Caco-2 (cell line): ENCODE results near the gene PSMF1. TPM values are rescaled to one million over a fixed set of nuclear protein-coding genes. Genes with fewer than 3 reads are reported as not detected.
"Not testable (repeated sequence)": the region's sequence is repeated elsewhere in the genome, so short reads cannot be mapped to it uniquely, and the experiment has no call there.

Experiments used
- BruUV-seq: library from RNA; stranded (reverse); fragments of 400-500 nt; replicated peaks from 2 replicates; lab custom pipeline; 2021; lab: Mats Ljungman, UMichigan
- CTCF ChIA-PET: fragments of 300-600 bp; sonication (Branson Sonifier 250); formaldehyde crosslinking; loops from one replicate; lab custom pipeline; 2022; ENCODE audit warnings: antibody characterized with exemption; lab: Charles Lee
- POLR2A ChIA-PET: fragments of 300-600 bp; sonication (Branson Sonifier 250); formaldehyde crosslinking; loops from one replicate; lab custom pipeline; 2022; ENCODE audit warnings: antibody characterized with exemption; lab: Charles Lee
- DNase-seq, 2 experiments: peaks; one replicate each; pipeline versions ENCODE4 v3.0.0 to v3.0.0-alpha.2; 2020 to 2022
- H3K27me3 ChIP-seq: replicated peaks from 2 replicates; pipeline ENCODE4 v1.6.0; 2011; ENCODE audit warnings: low read length; ENCODE audit not compliant: control insufficient read depth, insufficient read depth
- H3K36me3 ChIP-seq: 2 replicates; pipeline ENCODE4 v1.5.1; 2011; ENCODE audit warnings: low read length; ENCODE audit not compliant: control insufficient read depth, insufficient read depth
- H3K4me1 ChIP-seq: fragments of 250-450 bp; sonication (Bioruptor Pico); 2 replicates; pipeline ENCODE4 v1.5.1; 2020; ENCODE audit warnings: mild to moderate bottlenecking
- H3K4me3 ChIP-seq: 2 replicates; pipeline ENCODE4 v1.5.1; 2011; ENCODE audit warnings: low read depth, mild to moderate bottlenecking, control low read depth, low read length
- H3K9me3 ChIP-seq: fragments of 250-450 bp; sonication (Bioruptor Pico); 2 replicates; pipeline ENCODE4 v1.5.1; 2020; ENCODE audit warnings: mild to moderate bottlenecking, moderate library complexity
- H3K27ac Mint-ChIP-seq: one replicate; pipeline ENCODE4 v1.8.0; 2022; ENCODE audit warnings: mixed read lengths; ENCODE audit not compliant: unreplicated experiment
- H3K27me3 Mint-ChIP-seq: one replicate; pipeline ENCODE4 v1.8.0; 2022; ENCODE audit warnings: mixed read lengths; ENCODE audit not compliant: insufficient read depth, unreplicated experiment
- H3K36me3 Mint-ChIP-seq: one replicate; pipeline ENCODE4 v1.8.0; 2022; ENCODE audit warnings: mild to moderate bottlenecking, mixed read lengths; ENCODE audit not compliant: insufficient read depth, unreplicated experiment
- H3K4me1 Mint-ChIP-seq: one replicate; pipeline ENCODE4 v1.8.0; 2022; ENCODE audit warnings: low read depth, mixed read lengths; ENCODE audit not compliant: unreplicated experiment
- H3K4me3 Mint-ChIP-seq: one replicate; pipeline ENCODE4 v1.8.0; 2022; ENCODE audit warnings: mild to moderate bottlenecking, moderate library complexity, mixed read lengths; ENCODE audit not compliant: unreplicated experiment
- H3K9me3 Mint-ChIP-seq: one replicate; pipeline ENCODE4 v1.8.0; 2022; ENCODE audit warnings: mixed read lengths; ENCODE audit not compliant: unreplicated experiment
- intact Hi-C: fragments of 100-400 bp; cut with micrococcal nuclease; formaldehyde crosslinking; loops from one replicate; pipeline ENCODE4 v1.10.0; 2022; ENCODE audit not compliant: unreplicated experiment
- total RNA-seq: library from RNA; stranded (reverse); gene quantifications from 2 replicates; pipeline ENCODE4 v1.2.3, GENCODE V29; 2022
- TF ChIP-seq, protein P1 (sequence below), 2 experiments: fragments of 200-600 bp in 1 of 2; IDR thresholded peaks; 1 replicate in 1 of 2; 2 replicates in 1 of 2; pipeline versions ENCODE4 v1.5.1 to v1.8.0; 2011 to 2022; ENCODE audit warnings: antibody characterized with exemption in 1 of 2, control low read depth in 1 of 2, inconsistent platforms in 1 of 2, low read depth in 1 of 2, low read length in 1 of 2, mild to moderate bottlenecking in 1 of 2, moderate library complexity in 1 of 2; ENCODE audit not compliant: insufficient read depth in 1 of 2, severe bottlenecking in 1 of 2, unreplicated experiment in 1 of 2

The PSMF1 gene
- total RNA-seq, 1 experiment from 2014 or later = 141 TPM

DNA sequence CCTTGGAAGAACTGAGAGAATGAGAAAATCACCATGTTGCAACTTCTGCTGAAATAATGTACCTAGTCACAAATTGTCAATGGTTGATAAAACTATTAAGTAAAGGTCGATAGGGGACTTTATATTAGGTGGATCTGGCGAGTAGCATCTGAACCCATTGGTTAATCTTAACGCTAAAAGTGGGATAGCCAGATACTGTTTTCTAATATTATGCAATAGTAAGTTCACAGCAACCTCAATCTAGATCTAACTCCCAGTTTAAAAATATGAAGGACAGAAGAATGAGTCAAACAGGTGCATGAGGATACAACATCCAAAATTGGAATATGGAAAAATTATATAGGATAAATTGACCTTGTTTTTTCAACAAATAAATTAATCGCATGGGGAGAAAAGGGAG, 18.8 kb downstream of the PSMF1 start:
- peaks cover 80% of the 10 kb centered on the region for H3K36me3 Mint-ChIP-seq
- TF ChIP-seq, protein P1, sequence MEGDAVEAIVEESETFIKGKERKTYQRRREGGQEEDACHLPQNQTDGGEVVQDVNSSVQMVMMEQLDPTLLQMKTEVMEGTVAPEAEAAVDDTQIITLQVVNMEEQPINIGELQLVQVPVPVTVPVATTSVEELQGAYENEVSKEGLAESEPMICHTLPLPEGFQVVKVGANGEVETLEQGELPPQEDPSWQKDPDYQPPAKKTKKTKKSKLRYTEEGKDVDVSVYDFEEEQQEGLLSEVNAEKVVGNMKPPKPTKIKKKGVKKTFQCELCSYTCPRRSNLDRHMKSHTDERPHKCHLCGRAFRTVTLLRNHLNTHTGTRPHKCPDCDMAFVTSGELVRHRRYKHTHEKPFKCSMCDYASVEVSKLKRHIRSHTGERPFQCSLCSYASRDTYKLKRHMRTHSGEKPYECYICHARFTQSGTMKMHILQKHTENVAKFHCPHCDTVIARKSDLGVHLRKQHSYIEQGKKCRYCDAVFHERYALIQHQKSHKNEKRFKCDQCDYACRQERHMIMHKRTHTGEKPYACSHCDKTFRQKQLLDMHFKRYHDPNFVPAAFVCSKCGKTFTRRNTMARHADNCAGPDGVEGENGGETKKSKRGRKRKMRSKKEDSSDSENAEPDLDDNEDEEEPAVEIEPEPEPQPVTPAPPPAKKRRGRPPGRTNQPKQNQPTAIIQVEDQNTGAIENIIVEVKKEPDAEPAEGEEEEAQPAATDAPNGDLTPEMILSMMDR (IDR thresholded peaks at IDR 0.05; ENCODE audit: insufficient read depth in 1 of 2, low read depth in 1 of 2, low read length in 1 of 2, severe bottlenecking in 1 of 2, unreplicated experiment in 1 of 2) = no peak
- no peak for DNase-seq
- Histone ChIP-seq H3K4me1 (no peaks in the 10 kb centered on the region), H3K27me3 (no peaks in the 10 kb centered on the region), H3K36me3 (no peaks in the 10 kb centered on the region; the same call in 1 of the 2 replicates), H3K9me3 (peaks cover 3% of the 10 kb centered on the region; the same call in 1 of the 2 replicates), H3K4me3 (no peak overlapping the region)
- POLR2A ChIA-PET = no interaction called here
- BruUV-seq = no TSS peak
- H3K27ac Mint-ChIP-seq = no peak overlapping the region
- no peaks in the 10 kb centered on the region for H3K27me3 Mint-ChIP-seq
- H3K9me3 Mint-ChIP-seq = no peaks in the 10 kb centered on the region
- H3K4me1 Mint-ChIP-seq = no peaks in the 10 kb centered on the region
- intact Hi-C loops = no loop called here
- CTCF ChIA-PET = no interaction called here
- no peak overlapping the region for H3K4me3 Mint-ChIP-seq

DNA sequence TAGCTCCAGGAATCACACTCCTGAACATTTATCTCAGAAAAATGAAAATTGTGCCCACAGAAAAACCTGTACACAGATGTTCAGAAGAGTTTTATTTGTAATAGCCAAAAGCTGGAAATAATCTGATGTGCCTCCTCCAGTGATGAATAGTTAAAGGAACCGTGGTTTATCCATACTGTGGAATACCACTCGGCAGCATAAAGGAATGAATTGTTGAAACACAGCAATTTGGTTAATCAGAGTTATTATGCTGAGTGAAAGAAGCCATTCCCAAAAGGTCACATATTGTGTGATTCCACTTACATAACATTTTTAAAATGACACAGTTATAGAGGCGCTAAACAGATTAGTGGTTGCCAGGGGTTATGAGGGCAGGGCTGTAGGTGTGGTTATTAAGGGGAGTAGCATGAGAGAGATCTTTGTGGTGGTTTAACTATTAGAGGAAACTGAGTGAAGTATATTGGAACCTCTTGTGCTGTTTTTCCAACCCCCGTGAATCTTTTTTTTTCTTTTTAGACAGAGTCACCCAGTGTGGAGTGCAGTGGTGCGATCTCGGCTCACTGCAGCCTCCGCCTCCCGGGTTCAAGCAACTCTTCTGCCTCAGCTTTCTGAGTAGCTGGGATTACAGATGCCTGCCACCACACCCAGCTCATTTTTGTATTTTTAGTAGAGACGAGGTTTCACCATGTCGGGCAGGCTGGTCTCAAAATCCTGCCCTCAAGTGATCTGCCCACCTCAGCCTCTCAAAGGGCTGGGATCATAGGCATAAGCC, 26.2 kb downstream of the PSMF1 start:
- CTCF ChIA-PET = no interaction called here
- no peak for DNase-seq
- TF ChIP-seq, protein P1 (IDR thresholded peaks at IDR 0.05; ENCODE audit: insufficient read depth in 1 of 2, low read depth in 1 of 2, low read length in 1 of 2, severe bottlenecking in 1 of 2, unreplicated experiment in 1 of 2) = no peak
- no peaks in the 10 kb centered on the region for H3K4me1 ChIP-seq
- Mint-ChIP-seq H3K27ac (no peak overlapping the region), H3K4me1 (no peaks in the 10 kb centered on the region), H3K36me3 (peaks cover 30% of the 10 kb centered on the region), H3K4me3 (no peak overlapping the region), H3K9me3 (no peaks in the 10 kb centered on the region), H3K27me3 (no peaks in the 10 kb centered on the region)
- H3K27me3 ChIP-seq = no peaks in the 10 kb centered on the region
- BruUV-seq = no TSS peak
- POLR2A ChIA-PET = no interaction called here
- H3K9me3 ChIP-seq = no peaks in the 10 kb centered on the region
- H3K4me3 ChIP-seq = no peak overlapping the region
- intact Hi-C loops = no loop called here
- no peaks in the 10 kb centered on the region; the same call in 1 of the 2 replicates for H3K36me3 ChIP-seq

DNA sequence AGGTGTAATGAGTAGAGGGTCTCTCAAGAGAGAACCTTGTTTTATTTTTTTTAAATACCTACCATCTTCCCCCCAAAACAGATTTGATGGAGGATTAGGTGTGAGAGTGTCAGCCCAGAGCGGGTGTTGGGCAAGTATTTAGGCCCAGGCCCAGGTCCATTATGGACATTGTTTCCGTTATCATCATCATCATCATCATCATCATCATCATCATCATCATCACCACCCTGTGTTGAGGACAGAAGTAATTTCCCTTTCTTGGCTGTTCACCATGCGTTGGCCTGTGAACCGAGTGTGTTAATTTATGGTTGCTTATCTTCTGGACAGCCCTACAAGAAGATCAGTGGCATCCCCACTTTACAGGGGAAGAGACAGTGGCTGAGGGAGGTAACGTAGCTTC, 28.6 kb downstream of the PSMF1 start:
- H3K27ac Mint-ChIP-seq = no peak overlapping the region
- CTCF ChIA-PET = no interaction called here
- Histone ChIP-seq H3K36me3 (no peaks in the 10 kb centered on the region; the same call in 1 of the 2 replicates), H3K9me3 (no peaks in the 10 kb centered on the region), H3K4me3 (no peak overlapping the region), H3K4me1 (peaks cover 3% of the 10 kb centered on the region; the same call in 1 of the 2 replicates), H3K27me3 (no peaks in the 10 kb centered on the region)
- intact Hi-C loops = no loop called here
- H3K27me3 Mint-ChIP-seq = no peaks in the 10 kb centered on the region
- TF ChIP-seq, protein P1 (IDR thresholded peaks at IDR 0.05; ENCODE audit: insufficient read depth in 1 of 2, low read depth in 1 of 2, low read length in 1 of 2, severe bottlenecking in 1 of 2, unreplicated experiment in 1 of 2) = no peak
- H3K36me3 Mint-ChIP-seq = peaks cover 22% of the 10 kb centered on the region
- POLR2A ChIA-PET = no interaction called here
- peaks cover 8% of the 10 kb centered on the region for H3K4me1 Mint-ChIP-seq
- H3K4me3 Mint-ChIP-seq = no peak overlapping the region
- no TSS peak for BruUV-seq
- DNase-seq = no peak
- no peaks in the 10 kb centered on the region for H3K9me3 Mint-ChIP-seq

- H3K4me3 ChIP-seq, intact Hi-C loops, H3K9me3 ChIP-seq, H3K9me3 Mint-ChIP-seq, H3K4me3 Mint-ChIP-seq, H3K36me3 ChIP-seq, DNase-seq, POLR2A ChIA-PET, H3K27me3 ChIP-seq, BruUV-seq, H3K4me1 ChIP-seq, H3K27me3 Mint-ChIP-seq, H3K4me1 Mint-ChIP-seq, H3K27ac Mint-ChIP-seq: not testable (repeated sequence)
- H3K36me3 Mint-ChIP-seq = peaks cover 37% of the 10 kb centered on the region
- CTCF ChIA-PET = interaction anchor here (0.7 kb wide), 2 partner anchors 12 to 971 kb away, joined by 5 to 7 read pairs; no protein-coding TSS in a partner anchor
Measured at GRCh38 chr20:1149812-1150211, 31.4 kb downstream of the PSMF1 start.
